Measurements from ENCODE around the gene ZBTB22.
"Not testable (repeated sequence)": the region's sequence is repeated elsewhere in the genome, so short reads cannot be mapped to it uniquely, and the experiment has no call there.

The ZBTB22 gene

GRCh38 chr6:33347816-33348215 is 30.3 kb upstream of the ZBTB22 start:
- no peak for TF ChIP-seq CTCF (conservative IDR thresholded peaks at IDR 0.05; ENCODE audit: low read length)
- DNase-seq (ENCODE audit: low read depth) = no peak

DNA sequence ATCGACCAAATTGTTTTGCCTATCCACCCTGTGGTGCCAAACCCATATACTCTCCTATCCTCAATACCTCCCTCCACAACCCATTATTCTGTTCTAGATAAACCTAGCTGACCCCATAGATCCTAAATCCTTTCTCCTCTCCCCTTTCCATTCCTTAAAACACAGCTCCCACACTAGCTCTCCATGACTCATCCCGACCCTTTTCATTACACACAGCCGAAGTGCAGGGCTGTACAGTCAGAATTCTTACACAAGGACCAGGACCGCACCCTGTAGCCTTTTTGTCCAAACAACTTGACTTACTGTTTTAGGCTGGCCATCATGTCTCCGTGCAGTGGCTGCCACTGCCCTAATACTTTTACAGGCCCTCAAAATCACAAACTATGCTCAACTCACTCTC is 29.4 kb upstream of the ZBTB22 start:
- not testable (repeated sequence) for H3K4me3 ChIP-seq (ENCODE audit: low read length); DNase-seq (ENCODE audit: low read depth)

More at GRCh38 chr6:33347816-33348215, 30.3 kb upstream of the ZBTB22 start:
- no peak overlapping the region for H3K4me3 ChIP-seq (ENCODE audit: low read length)

- no peak overlapping the region for H3K4me3 ChIP-seq (ENCODE audit: low read length)
- peak; percentile 53 for TF ChIP-seq CTCF (conservative IDR thresholded peaks at IDR 0.05; ENCODE audit: low read length)
- DNase-seq (ENCODE audit: low read depth) = peak; percentile 85
These were observed 27.5 kb upstream of the ZBTB22 start for GRCh38 chr6:33344701-33345697.

DNA sequence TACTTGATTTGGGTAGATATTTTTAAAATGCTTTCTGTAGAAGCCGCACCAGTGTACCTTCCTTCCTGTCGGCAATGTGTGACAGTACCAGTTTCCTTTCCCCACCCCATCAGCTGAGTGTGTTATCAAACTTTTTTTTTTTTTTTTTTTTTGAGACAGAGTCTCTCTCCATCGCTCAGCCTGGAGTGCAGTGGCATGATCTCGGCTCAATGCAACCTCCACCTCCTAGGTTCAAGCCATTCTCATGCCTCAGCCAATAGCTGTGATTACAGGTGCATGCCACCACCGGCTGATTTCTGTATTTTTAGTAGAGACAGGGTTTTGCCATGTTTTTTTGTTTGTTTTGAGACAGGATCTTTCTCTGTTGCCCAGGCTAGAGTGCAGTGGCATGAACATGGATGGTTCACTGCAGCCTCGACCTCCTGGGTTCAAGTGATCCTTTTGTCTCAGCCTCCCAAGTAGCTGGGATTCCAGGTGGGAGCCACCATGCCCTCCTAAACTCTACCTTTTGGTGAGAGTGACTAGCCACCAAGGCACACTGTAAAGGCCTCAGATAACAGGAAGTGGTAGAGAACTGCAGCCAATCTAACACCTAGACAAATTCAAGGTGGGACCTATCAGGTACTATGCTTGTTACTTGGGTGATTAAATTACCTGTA is 26.5 kb upstream of the ZBTB22 start:
- no peak for DNase-seq (ENCODE audit: low read depth)
- TF ChIP-seq CTCF (conservative IDR thresholded peaks at IDR 0.05; ENCODE audit: low read length) = no peak
- H3K4me3 ChIP-seq (ENCODE audit: low read length) = no peak overlapping the region

DNA sequence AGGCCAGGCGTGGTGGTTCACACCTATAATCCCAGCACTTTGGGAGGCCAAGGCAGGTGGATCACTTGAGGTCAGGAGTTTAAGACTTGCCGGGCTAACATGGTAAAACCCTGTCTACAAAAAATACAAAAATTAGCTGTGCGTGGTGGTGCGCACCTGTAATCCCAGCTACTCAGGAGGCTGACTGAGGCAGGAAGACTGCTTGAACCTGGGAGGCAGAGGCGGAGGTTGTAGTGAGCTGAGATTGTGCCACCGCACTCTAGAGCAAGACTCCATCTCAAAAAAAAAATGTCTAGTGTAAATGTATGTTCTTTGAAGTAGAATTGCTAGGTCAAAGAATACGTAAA is 26.0 kb upstream of the ZBTB22 start:
- not testable (repeated sequence) for H3K4me3 ChIP-seq (ENCODE audit: low read length); DNase-seq (ENCODE audit: low read depth)

DNA sequence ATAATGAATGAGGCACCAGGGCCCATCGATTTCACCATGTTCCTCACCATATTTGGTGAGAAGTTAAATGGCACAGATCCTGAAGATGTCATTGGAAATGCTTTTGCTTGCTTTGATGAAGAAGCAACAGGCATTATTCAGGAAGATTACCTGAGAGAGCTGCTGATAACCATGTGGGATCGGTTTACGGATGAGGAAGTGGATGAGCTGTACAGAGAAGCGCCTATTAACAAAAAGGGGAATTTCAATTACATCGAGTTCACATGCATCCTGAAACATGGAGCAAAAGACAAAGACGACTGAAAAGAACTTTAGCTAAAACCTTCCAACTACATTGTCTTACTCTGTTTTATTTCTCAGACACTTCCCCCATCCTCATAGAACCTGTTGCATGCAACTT is 21.6 kb upstream of the ZBTB22 start:
- H3K4me3 ChIP-seq (ENCODE audit: low read length) = no peak overlapping the region
- TF ChIP-seq CTCF (conservative IDR thresholded peaks at IDR 0.05; ENCODE audit: low read length) = no peak
- no peak for DNase-seq (ENCODE audit: low read depth)

DNA sequence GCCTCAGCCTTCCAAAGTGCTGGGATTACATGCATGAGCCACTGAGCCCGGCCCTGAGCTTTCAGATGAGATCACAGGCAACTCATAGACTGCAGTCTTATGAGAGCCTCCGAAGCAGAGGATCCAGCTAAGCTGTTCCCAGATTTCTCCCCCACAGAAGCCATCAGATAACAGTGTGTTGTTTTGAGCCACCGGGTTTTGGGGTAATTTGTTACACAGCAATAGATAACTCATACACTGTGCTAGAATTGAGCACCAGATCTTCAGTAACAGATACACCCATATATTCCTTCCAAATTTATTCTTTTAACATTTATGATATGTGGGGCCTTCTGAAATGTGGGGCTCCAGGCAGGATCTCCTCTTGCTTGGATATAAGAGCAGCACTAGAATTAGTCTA is 19.0 kb upstream of the ZBTB22 start:
- no peak overlapping the region for H3K4me3 ChIP-seq (ENCODE audit: low read length)
- no peak for DNase-seq (ENCODE audit: low read depth)
- TF ChIP-seq CTCF (conservative IDR thresholded peaks at IDR 0.05; ENCODE audit: low read length) = no peak

- no peak for DNase-seq (ENCODE audit: low read depth)
- no peak for TF ChIP-seq CTCF (conservative IDR thresholded peaks at IDR 0.05; ENCODE audit: low read length)
- H3K4me3 ChIP-seq (ENCODE audit: low read length) = no peak overlapping the region
These were observed 18.4 kb upstream of the ZBTB22 start for GRCh38 chr6:33335916-33336315.

Measured in AG10803 (cell line).